Epithelial cell of umbilical artery (primary cell): ENCODE results near the gene SLC30A7. TPM values are rescaled to one million over a fixed set of nuclear protein-coding genes. Genes with fewer than 3 reads are reported as not detected.

Experiments
- total RNA-seq: library from RNA; depleted of rRNA; stranded (reverse); fragments of >200 nt; gene quantifications from 2 replicates; pipeline ENCODE4 v1.2.3, GENCODE V29; 2014

The SLC30A7 gene, protein sequence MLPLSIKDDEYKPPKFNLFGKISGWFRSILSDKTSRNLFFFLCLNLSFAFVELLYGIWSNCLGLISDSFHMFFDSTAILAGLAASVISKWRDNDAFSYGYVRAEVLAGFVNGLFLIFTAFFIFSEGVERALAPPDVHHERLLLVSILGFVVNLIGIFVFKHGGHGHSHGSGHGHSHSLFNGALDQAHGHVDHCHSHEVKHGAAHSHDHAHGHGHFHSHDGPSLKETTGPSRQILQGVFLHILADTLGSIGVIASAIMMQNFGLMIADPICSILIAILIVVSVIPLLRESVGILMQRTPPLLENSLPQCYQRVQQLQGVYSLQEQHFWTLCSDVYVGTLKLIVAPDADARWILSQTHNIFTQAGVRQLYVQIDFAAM
- total RNA-seq: 38.3 and 58.2 TPM in 2 replicates

DNA sequence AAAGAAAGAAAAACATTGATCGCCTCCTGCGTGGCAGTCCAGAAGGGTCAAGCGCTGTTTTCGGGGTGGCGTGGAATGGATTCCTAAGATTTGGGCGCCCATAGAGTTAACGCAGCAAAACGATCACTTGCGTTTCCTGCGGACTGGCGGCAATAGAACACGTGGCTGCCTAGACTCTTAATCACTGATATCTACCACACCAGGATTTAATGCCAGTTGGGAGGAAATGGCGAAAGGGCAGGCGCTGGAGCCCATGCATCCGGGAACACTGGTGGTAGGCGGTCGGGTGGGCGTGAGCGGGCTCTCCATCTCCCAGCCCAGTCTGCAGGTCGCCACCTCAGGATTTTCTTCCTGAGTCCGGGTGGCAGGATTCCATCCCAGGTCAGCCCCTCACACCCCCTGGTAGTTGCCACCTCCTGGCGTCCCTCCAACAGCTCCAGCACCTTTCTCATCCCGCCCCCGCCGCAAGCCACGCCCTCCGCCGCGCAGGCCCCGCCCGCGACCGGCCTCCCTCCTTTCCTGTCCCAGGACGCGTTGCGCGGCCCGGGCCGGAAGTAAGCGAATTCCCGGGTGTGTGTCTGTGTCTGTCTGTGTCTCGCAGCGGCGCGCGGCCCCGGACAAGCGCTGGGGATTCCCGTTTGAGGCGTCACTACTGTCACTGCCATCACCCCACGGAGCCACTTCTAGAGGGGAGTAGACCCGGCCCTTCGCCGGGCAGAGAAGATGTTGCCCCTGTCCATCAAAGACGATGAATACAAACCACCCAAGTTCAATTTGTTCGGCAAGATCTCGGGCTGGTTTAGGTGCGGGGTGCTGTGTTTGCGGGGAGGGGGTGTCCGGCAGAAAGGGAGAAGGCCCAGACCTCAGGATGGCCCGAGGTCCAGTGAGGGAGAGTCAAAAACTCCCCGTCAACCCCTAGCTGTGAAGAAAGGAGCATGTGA is at the start of gene SLC30A7:
TSS of gene SLC30A7 (plus strand) at position 551 of the 941 bp plus-strand sequence. CDS start at position 724, 173 bp downstream.

DNA sequence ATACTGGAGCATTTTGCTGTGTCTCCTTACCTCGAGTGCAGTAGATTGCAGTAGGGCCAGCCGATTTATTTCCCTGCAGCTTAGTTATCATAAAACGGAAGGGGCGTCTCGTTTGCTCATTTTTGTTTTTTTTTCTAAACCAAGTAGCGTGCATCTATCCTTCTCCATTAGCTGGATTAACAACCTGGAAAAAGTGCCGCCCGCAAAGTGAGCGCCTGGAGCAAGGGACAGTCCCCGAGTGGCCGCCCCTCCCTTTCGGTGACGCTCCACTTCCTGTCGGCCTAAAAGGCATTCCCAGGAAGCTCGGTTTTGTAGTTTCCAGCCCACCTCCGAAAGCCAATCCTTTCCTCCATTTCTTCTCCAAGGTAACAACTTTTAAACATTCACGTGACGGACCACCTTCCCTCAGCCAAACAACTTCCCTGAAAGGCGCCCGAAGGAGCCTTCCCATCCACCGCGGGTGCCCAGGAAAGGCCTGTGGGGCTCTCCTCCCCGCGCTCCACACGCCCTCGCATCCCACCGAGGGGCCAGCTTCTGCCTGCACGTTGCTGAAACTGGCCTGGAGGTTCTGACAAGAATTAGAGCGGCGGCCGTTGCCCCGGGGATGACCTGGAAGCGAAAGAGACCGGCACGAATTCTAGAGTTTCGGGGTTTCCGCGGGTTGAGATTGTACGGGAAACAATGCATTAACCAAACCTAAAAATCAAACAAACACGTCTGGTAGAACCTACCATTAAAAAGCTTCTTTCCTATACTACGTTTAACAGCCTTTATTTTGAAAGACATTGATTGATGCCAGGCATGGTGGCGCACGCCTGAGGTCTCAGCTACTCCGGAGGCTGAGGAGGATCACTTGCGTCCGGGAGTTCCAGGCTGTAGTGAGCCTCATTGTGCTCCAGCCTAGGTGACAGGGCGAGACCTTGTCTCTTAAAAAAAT is 1.0 kb upstream of the SLC30A7 start, which contains the start of gene EXTL2:
TSS of gene EXTL2 (minus strand) at position 240 of the 937 bp plus-strand sequence. CDS start 6,085 bp downstream, outside the sequence.

DNA sequence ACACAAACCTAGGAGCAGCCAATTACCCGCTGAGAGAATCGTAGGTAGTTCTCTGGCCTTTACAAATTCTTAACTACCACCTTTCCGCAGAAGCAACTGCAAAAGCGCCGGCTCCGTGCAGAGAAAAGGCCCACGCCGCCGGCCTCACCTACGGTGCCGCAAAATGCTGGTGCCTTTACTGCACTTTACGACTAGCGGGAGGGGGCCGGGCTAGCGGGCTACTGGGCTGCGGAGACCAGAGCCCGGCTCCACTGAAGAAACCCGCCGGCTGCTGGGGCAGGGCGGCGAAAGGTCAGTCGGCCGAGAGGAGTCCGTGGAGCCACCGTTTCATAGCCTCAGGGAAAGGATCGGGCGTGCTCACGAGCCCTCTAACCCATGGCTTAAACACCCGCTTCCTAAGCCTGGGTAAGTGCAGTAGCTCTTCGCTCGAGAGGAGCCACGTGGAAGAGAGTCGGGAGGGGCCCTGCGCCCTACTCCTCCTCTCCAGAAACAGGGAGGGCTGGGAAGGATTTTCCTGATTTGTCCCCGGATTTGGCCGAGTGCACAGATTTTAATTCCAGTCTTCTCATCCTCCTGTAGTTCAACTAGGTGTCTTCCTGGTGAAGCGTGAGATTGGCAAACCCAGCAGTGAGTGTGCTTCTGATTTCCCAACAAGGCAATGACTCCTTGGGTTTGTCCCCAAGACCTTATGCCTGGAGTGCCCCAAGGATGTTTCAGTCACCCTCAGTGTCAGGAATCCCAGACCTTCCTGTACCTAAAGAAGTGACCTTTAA is 130.0 kb downstream of the SLC30A7 start, which contains the start of gene DPH5:
TSS of gene DPH5 (minus strand) at position 128 of the 773 bp plus-strand sequence. CDS start 341 bp downstream, outside the sequence.

Other genes starting within 250 kb of the SLC30A7 start
- 14.3 and 47.1 TPM in 2 replicates for gene VCAM1, start 176.3 kb upstream of the SLC30A7 start, total RNA-seq
- 24.0 and 32.8 TPM in 2 replicates for gene EXTL2, start 1.2 kb upstream of the SLC30A7 start, total RNA-seq
- gene DPH5, start 129.7 kb downstream of the SLC30A7 start, total RNA-seq: 22.7 and 24.3 TPM in 2 replicates